Muscle of arm (tissue), 12 donors: ENCODE results near the gene NRM. TPM values are rescaled to one million over a fixed set of nuclear protein-coding genes. Genes with fewer than 3 reads are reported as not detected.
A peak's percentile ranks its signal among the peaks of the same experiment; 100 is the strongest.
"Not testable (repeated sequence)": the region's sequence is repeated elsewhere in the genome, so short reads cannot be mapped to it uniquely, and the experiment has no call there.

Source experiments
- DNase-seq: peaks from one replicate; pipeline ENCODE4 v3.0.0-alpha.2; 2013
- polyA plus RNA-seq, 12 donors: library from polyadenylated mRNA; unstranded; fragments of 120-200 nt; gene quantifications; one replicate each; pipeline ENCODE4 v1.2.1, GENCODE V29; 2013; ENCODE audit not compliant: insufficient read length in 12 of 12

Gene NRM
- polyA plus RNA-seq, 12 donors = 32.1 to 50.3 (median 38.9) TPM; not detected in 1

GRCh38 chr6:30722025-30722279 is 31.2 kb upstream of the NRM start:
- not testable (repeated sequence) for DNase-seq

DNA sequence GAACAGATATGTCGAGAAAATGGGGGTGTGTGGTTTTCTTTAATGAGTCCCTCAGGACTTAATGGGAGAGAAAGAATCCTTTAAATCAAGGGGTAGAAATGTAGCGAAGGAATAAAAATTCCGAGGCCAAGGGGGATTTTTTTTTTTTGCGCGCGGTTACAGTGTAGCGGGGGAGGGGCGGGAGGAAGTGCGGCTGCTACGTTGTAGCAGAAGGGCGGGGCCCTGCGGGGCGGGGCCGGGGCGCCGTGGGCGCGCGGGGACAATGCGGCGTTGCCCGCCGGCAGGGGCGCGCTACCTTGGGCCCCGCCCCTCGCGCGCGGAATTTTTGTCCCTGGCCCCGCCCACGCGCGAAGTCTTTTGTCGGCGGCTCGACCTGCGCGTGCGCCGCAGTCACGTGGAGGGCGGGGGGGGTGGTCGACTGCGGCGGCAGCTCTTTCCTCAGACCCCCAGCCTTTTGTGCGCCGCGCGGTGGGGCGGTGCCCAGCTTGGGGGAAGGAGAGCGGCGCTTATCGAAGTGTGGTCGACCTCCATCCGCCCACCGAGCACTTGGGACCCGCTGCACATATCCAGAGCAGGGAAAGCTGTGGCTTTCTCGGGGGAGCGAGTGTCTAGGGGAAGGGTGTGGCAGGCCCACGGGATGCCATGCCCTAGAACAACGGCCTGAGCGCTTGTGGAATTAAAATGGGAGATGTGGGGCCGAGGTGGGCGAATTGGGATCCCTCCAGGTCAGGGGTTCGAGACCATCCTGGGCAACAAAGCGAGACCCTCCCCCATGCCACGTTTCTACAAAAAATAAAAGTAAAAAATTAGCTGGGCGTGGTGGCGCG is 30.6 kb upstream of the NRM start:
- peak; percentile 93 for DNase-seq

DNA sequence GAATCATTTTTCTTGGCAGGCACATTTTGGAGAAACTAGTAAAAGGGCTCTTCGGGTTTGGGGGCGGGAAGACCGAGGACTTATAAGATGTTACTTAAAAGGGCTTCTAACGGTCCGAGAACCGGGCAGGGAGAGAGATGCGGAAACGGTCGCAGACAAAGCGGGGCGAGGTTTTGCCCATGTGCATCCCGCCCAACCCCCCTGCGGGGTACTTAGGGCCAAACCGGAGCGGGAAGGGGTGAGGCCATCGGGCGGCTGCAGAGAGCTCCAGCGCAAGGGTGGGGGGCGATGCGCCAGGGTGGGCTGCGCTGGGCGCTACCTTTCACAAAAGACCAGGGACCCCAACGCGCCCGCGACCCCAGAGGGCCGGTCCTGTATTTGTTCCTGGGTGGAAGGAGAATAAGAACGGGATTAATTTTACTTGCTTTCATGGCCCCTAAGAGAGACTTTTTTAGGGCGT is 30.0 kb upstream of the NRM start:
- DNase-seq = peak; percentile 61

DNA sequence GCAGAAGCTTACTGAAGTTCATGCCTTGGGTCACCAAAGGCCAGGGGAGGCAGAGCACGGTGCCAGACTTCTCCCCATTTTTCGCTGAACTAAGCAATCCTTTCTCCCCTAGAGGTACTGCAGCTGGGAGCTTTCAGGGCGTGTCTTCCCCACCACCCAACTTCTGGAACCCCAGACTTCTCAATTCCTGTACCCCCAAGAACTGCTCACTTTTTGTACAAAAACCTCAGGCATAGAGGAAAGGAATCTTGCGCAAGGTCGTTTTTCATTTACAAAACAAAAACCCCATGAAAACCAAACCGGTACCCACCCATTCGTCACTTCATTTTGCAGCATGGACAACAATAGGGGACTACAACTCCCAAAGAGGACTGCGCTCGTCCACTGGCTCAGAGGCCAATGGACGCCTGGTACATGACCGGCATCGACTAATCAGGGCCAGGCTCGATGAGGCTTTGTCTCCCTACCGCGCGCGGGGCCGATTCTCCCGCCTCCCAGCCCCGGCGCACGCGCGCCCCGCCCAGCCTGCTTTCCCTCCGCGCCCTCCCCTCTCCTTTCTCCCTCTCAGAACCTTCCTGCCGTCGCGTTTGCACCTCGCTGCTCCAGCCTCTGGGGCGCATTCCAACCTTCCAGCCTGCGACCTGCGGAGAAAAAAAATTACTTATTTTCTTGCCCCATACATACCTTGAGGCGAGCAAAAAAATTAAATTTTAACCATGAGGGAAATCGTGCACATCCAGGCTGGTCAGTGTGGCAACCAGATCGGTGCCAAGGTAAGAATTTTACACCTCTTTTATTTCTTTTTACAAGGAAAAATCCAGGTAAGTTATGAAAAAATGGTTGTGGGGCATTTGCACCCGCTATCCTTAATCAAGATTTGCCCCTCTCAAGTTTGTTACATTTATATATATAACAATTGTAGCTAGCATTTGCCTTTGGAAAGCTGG is 29.3 kb upstream of the NRM start, which contains the start of gene TUBB:
Gene TUBB (plus strand): TSS at position 562 of the 947 bp plus-strand sequence. CDS start 155 bp downstream, at position 717.
- peak; percentile 98 for DNase-seq

DNA sequence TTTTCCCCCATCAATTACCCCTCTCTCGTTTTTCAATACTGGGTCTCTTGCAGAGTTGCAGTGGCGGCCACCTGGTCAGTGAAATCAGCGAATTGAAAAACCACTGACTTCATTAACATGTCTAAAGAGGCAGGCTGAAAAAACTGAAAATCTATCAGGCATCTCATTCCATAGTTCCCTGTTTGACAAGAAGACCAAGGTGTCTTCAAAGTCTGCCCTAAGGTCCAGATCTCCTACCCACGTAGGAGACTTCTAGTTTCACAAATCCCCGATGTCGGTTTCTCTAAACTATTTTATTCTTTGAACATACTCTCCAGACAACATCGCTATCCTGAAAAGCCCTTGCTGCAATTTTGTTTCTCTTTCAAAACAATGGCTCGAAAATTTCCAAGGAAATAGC is 28.6 kb upstream of the NRM start:
- DNase-seq = no peak

- DNase-seq = not testable (repeated sequence)
Observed at GRCh38 chr6:30717845-30718720, 27.3 kb upstream of the NRM start.

DNA sequence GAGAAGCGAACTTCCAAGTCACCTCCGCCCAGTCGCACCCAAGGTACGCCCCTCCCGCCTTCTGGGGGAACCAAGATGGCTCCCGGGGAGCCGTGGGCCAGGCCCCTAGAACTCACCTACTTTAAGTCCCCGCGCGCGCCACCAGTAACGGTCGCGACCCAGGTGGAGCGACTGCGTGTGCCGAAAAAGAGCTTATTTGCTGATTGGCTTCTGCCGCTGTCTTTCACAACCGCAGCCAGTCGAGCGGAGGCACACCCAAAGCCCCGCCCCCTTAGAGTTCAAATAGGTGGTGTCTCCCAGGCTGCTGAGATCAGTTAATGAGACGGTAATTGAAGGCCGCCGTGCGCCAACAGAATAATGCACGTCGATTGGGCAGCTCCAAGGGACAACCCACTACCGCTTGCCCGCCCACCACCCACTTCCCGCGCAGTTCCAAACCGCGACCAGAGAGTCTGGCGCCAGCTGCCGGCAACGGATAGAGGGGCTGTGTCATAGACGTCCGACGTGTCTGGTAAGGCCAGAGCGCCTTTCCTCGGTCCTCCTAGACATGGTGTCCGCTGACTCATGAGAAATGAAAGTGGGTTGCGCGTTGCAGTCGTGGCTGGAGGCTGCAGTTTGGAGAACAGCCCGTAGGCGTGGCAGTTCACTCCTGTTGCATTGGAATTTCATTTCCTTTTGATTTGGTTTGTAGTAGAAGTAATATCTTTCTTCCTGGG is 26.5 kb upstream of the NRM start, which contains the start of gene MDC1:
Gene MDC1 (minus strand): TSS at position 153 of the 716 bp plus-strand sequence. CDS start 2,106 bp downstream, outside the sequence.
- peak; percentile 99 for DNase-seq

DNA sequence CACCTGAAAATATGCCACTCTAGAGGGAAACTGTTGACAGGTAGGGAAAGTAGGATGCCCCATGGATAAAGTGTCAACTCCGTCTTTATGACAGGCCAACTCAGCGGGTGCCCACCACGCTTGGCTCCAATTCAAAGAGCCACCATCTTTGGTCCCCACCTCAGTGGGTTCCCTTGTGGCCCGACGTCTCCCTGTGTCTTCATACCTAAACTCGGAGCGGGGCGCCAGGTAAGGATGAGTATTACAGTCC is 26.0 kb upstream of the NRM start:
- no peak for DNase-seq

- no peak for DNase-seq
Observed at GRCh38 chr6:30714263-30714662, 23.5 kb upstream of the NRM start.

DNA sequence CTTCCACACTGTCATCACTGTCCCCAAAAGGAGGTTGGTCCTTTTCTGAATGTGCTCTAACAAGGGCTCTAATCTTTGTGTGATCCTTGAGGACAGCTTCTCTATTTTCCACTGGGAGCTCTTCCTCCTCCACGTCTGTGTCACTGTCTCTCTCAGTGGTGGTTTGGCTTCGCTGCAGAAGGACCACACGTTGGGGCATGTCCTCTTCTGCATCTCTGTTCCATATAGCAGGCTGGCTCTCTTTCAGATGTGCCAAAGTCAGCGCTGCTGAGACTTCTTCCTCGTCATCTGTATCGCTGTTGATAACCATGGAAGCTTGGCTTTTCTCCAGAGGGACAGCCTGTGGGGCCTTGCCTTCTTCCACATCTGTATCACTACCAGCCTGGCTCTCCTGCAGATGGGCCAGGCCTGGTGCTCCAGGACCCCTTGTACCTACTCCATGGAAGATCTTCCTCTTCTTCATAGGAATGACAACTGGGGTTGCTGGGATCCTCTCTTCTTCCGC is 21.7 kb upstream of the NRM start:
- no peak for DNase-seq

- DNase-seq = no peak
Observed at GRCh38 chr6:30711758-30712380, 21.1 kb upstream of the NRM start.

- no peak for DNase-seq
Observed at GRCh38 chr6:30709101-30709868, 18.5 kb upstream of the NRM start.

GRCh38 chr6:30707281-30707850 is 16.6 kb upstream of the NRM start:
- no peak for DNase-seq

- no peak for DNase-seq
Observed at GRCh38 chr6:30705620-30706019, 14.8 kb upstream of the NRM start.

- DNase-seq = no peak
Observed at GRCh38 chr6:30703821-30704220, 13.0 kb upstream of the NRM start.

DNA sequence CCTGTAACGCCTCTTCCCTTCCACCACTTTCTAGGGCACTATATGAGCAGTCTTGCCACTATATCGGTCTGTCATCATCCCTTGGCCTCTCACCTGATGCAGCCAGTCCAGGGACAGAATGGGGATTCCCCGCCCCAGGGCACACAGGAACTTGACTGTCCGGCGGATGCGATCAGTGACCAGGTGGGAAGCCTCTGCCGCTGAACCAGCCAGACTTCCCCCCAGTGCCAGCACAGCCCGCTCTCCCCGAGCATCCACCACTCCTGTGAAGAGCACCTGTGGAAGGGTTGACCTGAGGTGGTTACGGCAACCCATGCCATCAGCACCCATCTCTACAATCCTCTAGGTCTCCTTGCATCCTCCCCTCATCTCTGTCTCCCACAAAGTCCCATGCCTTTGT is 12.2 kb upstream of the NRM start:
- no peak for DNase-seq

DNA sequence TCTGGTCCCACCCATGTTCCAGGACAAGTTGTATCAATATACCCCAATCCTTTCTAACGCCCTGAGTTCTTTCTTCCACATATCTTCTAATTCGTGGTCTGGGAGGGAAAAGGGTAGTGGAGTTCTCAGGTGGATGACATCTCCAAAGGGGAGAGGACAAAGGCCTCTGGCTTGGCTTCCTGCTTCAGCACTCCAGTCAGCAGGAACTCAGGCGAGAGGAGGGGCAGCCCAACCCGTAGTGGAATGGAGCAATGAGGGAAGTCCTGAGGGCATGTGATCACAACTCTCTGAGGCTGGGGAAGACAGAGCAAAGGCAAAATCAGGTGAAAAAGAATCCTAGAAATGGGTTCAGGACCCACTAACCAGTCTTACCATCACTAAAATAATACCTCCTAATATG is 9.6 kb upstream of the NRM start:
- DNase-seq = no peak

DNA sequence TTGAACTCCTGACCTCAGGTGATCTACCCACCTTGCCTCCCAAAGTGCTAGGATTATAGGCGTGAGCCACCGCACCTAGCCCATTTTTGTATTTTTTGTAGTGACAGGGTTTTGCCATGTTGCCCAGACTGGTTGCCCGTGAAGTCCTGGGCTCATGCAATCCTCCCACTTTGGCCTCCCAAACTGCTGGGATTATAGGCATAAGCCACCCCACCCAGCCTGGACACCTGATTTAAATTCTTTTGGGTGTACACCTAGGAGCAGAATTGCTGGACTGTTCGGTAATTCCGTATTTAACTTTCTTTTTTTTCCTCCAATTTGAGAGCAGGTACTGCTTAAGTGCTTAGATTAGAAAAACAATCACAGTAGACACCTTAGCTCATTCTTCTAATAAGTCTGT is 5.6 kb upstream of the NRM start:
- DNase-seq = no peak

DNA sequence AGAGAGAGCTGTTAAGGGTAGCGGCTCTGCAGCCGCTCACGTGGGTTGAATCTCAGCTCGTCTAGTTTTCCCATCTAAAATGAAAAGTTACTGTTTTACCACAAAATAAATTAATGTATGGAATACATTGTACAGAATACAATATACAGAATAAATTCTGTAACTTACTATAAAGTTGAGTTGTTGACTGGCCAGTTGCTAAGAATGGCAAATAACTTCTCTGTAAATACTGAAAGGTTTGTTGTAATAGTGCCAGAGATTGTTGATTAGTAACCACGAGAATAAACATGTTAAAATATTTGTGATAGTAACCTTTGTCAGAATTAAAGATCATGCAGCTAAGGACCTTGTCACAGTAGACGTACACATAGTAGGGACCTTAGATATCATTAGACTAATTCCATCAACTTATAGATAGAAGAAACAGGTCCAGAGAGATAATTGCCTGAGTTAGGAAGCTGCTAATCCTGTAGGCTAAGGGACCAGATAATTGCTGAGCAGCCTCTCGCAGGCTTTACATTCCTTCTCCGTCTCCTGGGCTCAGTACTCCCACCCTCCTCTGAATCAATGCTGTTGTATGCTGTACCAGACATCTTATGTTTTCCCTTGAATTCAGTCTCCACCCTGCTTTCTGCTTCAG is 544 bp upstream of the NRM start:
- no peak for DNase-seq
